HG03045 (cell line): Measurements from ENCODE around the gene ZNF107.
"Not testable (repeated sequence)": the region's sequence is repeated elsewhere in the genome, so short reads cannot be mapped to it uniquely, and the experiment has no call there.

Source experiments
- ATAC-seq: cut with Tn5 transposase; IDR thresholded peaks from one replicate; pipeline ENCODE4 v1.9.1; 2021; ENCODE audit warnings: mild to moderate bottlenecking, moderate library complexity; ENCODE audit not compliant: unreplicated experiment

ZNF107 gene

DNA sequence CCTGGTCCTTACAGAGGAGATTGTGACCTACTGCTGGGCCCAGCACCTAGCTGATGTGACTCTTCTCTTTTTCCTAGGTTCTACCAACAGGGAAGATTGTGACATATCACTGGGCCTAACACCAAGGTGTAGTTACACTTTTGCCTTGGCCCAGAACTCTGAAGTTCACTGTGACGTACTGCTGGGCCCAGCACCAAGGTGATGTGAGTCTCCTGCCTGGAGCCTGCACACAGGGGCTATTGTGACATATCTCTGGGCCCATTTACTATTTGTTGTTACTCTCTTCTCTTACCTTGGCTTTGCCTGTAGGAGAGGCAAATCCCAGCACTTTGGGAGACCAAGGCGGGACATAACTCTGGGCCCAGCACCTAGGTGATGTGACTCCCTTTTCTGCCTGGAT is 23.1 kb upstream of the ZNF107 start:
- ATAC-seq = no peak

DNA sequence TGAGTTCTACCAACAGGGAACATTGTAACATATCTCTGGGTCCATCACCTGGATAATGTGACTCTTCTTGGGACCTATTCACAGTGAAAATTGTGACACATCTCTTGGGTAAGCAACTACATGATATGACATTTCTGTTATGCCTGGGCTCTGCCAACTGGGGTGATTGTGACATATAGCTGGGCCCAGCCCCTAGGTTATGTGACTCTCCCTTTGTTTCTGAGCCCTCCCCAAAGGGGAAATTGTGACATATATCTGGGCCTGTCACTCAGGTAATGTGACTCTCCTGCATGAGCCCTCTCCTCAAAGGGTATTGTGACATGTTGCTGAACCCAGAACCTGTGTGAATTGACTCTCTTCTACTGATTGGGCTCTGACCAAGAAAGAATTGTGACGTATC is 22.4 kb upstream of the ZNF107 start:
- no peak for ATAC-seq

DNA sequence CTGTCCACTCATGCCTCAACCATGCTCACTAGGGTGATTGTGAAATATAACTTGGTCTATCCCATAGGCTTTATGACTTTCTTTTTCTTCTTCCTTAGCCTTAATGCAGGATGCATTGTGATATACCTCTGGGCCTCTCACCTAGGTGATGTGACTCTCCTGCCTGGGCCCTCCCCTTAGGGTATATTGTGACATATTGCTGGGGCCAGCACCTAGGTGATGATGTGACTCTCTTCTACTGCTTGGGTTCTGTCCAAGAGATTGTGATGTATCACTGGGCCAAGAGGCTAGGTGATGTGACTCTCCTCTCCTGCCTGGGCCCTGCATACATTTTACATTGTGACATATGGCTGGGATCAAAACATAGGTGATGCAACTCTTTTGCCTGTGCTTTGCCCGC is 14.7 kb upstream of the ZNF107 start:
- no peak for ATAC-seq

DNA sequence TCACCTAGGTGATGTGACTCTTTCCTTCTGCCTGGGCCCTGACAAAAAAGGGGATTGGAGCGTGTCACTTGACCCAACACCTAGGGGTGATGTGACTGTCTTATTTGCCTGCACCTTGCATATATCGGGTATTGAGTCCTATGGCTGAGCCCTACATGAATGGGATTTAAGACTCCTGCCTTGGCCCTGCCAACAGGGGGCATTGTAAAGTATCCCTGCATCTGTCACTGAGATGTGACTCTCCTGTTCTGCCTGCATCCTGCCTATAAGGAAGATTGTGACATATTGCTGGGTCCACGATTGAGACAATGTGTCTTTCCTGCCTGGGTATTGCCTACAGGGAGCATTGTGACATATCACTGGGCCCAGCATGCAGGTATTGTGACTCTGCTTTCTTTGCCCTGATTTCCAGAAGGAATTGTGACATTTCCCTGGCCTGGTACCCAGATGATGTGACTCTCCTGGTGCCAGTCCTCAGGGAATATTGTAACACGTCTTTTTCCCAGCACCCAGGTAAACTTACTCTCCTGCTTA is 14.2 kb upstream of the ZNF107 start:
- ATAC-seq = no peak

DNA sequence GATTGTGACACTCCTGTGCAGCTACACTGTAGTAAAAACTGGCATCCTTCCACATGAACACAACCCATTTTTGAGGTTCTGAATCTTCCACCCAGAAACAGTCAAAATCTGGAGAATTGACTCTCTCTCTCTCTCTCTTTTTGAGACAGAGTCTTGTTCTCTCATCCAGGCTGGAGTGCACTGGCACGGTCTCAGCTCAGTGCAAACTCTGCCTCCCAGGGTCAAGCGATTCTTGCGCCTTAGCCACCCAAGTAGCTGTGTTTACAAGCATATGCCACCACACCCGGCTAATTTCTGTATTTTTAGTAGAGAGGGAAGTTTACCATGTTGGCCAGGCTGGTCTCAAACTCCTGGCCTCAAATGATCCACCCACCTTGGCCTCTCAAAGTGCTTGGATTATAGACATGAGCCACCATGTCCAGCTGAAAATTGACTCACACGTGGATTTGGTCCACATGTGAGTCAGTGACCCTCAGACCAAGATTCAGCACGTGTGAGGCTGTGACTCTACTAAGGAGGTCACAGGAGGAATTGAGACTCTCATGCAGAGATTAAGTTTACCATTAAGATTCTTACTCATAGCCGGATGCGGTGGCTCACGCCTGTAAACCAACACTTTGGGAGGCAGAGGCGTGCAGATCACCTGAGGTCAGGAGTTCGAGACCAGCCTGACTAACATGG is 12.1 kb upstream of the ZNF107 start:
- ATAC-seq = no peak

DNA sequence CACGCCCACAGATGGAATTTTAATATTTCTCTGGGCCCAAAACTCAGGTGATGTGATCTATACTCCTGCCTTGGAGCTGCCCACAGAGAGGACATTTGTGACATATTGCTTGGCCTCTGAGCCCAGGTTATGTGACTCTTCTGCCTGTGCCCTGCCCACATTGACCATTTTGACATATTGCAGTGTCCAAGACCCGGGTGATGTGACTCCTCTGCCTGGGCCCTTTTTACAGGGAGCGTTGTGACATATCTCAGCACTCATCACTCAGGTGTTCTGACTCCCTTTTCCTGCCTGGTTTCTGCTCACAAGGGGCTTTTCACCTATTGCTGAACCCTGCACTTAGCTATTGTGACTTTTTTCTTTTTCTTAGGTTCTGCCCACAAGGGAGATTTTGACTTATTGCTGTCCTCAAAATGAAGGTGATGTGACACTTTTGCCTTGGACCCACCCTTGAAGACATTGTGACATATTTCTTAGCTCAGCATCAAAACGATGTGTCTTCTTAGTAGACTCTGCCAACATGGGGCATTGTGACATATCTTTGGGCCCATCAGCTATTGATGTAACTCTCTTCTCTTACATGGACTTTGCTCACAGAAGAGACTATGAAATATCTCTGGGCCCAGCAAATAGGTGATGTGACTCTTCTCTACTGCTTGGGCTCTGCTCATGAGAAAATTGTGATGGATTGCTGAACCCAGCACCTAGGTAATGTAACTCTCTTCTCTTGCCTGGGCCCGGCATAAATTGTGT is 11.0 kb upstream of the ZNF107 start:
- ATAC-seq = no peak

DNA sequence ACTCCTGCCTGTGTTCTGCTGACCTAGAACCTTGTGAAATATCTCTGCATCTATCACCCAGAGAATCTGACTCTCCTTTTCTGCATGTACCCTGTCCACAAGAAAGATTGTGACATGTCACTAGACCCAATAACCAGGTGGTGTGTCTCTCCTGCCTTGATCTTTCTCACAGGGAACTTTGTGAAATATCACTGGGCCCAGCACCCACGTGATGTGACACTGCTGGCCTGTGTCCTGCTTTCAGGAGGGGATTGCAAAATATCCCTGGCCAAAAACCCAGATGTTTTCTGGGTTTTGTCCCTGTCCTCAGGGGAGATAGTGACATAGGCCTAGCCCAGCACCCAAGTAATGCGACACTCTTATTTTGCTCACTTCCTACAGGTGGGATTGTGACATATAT is 10.1 kb upstream of the ZNF107 start:
- no peak for ATAC-seq

DNA sequence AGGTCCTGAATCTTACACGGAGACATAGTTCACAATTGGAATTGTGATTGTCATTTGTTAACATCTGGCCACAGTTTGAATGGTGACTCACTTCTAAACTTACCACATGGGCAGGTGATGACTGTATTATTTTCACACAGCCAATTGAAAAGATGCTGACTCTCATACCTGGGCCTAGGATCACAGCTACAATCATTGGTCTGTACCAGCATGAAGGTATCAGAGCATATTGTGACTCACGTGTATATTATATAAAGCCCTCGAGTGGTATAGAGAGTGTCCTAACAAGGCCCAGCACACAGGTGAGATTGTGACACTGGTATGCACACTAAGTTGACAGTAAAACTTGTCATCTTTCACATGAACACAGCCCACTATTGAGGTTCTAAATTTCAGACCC is 9.4 kb upstream of the ZNF107 start:
- ATAC-seq = no peak

DNA sequence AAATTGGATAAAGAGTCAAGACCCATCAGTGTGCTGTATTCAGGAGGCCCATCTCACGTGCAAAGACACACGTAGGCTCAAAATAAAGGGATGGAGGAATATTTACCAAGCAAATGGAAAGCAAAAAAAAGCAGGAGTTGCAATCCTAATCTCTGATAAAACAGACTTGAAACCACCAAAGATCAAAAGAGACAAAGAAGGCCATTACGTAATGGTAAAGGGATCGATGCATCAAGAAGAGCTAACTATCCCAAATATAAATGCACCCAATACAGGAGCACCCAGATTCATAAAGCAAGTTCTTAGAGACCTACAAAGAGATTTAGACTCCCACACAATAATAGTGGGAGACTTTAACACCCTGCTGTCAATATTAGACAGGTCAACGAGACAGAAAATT is 3.8 kb upstream of the ZNF107 start:
- ATAC-seq = not testable (repeated sequence)

DNA sequence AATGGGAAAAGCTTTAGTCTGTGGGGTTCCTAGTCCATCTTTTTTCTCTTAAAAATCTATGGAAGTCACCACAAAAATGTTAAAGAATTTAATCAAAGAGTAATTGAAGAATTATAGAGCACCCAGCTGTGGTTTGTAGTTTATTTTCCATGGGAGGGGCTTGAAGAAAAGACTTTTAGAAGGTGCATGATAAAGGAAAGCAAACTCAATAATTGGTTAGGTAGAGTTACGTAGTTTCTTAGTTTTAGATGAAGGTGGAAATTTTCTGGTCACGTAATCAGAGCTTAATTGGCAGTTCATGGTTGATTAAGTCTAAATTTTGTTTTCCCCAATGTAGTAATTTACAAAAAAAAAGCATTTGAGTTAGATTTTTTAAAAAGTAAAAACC is 724 bp downstream of the ZNF107 start:
- no peak for ATAC-seq

DNA sequence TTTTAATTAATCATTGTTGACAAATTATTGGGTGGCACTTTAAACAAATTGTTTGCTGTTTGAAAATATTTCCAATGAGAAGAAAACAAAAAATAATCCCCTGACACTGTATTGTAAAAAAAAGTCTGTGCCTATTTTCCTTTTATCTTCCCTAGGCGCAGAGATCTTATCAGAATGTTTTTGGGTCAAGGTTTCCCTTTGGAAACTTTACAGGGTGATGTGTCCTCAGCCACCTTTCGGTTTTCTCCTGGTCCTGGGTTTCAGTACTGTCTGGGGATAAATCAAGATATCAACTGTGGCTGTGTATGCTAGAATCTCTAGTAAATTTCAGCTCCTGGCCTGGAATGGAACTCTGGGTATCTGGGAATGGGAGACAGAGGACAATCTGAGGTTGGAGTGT is 1.4 kb downstream of the ZNF107 start:
- no peak for ATAC-seq

DNA sequence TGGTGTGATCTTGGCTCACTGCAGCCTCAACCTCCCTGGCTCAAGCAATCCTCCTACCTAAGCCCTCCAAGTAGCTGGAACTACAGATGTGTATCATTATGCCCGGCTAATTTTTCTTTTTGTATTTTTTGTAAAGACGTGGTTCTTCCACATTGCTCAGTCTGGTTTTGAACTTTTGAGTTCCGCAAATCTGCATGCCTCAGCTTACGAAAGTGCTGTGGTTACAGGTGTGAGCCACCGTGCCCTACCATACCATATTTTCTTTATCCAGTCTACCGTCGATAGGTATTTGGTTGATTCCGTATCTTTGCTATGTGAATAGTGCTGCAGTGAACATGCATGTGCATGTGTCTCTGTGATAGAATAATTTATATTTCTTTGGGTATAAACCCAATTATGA is 6.5 kb downstream of the ZNF107 start:
- no peak for ATAC-seq

DNA sequence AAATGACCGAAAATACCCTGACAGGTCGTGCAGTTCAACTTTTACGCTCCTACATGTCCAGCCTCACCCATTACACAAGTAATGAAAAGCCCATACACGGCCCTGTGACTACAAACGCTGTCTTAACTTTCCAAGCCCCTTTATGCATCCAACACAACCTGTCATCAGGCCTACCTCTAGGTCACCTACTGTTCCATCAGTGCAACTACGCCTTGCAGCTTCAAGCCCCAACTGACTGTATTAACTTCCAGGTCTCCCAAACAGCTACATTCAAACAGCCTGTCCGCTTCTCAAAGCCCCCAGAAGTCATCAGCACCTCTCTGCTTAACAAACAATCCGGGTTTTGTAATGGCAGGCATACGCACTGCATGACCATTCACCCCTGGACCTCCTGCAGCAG is 19.2 kb downstream of the ZNF107 start:
- ATAC-seq = no peak

DNA sequence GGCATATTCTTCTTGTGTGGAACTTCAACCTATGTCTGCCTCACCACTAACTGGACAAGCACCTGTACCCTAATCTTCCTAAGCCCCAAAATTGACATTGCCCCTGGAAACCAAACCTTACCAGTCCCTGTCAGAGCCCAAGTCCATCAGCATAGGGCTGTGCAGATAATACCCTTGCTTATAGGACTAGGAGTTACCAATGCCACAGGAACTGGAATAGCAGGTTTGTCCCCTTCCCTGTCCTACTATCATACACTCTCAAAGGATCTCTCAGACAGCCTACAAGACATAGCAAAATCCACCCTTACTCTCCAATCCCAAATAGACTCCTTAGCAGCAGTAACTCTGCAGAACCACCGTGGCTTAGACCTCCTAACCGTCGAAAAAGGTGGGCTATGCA is 19.8 kb downstream of the ZNF107 start:
- no peak for ATAC-seq

DNA sequence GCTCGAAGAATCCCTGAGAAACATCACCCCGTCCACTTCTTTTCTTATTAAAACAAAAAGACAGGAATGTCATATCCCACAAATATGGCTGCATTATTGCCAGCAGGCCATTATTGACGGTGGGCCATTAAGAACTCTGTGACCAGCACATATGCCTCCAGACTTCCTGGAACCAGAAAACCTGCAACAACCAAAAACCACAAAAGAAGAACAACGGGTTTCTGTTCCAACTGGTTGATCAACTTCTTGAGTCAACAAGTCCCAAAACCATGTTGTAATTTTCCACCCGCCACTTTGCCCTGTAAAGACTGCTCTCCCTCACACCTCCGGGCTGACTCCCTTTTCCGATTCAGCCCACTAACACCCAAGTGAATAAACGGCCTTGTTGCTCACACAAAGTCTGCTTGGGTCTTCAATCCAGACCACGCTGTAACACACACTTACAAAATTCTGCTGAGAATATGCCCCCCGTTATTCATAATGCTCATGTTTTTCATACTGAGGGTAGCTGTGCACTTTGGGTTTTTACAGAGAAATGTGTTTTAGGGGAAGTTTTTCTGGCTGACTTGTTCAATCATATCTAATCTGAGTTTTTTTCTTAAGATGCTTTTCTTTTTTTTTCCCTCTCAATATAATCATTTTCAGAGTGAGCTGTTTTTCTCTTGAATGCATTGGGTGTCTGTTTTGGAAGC is 20.7 kb downstream of the ZNF107 start:
- no peak for ATAC-seq

DNA sequence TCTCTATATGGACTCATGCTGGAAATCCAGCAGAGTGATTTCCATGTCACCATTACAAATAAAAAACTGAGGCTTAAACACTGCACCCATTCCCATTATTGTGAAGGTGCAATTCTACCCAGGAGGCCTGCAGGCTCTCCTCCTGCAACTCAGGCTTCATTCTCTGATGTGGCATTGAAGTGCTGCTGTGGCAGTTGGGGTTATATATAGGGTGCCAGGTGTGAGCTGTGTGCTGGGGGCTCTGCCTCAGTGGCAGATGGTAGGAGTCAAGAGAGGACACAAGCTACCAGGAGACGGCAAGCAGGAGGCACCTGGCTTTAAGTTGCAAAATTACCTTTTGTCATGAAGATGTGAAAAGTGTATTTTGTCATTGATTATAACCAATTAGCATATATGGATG is 21.3 kb downstream of the ZNF107 start:
- ATAC-seq = no peak

DNA sequence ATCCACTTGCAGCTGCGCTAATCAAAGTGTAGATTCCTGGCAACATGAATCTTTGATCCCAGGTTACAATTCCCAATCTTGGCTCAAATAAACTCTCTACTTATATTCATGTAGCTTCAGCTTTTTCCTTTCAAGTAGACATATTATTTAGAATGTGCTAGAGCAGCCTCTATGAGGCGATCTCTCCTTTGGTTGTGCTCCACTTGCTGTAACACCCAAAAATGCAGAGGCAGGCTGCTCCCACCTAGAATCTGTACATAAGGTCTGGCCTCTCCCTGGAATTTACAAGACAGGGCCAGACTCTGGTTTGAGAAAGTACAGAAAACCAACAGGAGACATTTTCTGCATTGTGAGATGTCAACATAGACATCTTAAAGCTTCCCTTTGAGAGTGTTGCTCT is 23.1 kb downstream of the ZNF107 start:
- ATAC-seq = no peak

DNA sequence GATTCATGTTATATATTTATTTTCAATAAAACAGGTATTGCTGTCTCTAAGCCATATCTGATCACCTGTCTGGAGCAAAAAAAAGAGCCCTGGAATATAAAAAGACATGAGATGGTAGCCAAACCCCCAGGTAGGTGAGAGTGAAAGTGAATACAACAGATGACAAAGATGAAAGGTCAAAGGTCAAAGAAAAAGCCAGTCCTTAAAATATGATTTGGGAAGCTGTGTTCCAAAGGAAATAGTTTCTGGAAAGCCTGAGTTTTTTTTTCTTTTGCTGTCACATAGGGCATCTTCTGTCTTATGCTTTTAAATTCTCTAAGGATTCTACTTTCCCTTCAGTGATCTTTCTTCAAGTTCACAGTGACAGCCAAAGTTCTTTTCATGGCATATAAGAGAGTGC is 25.9 kb downstream of the ZNF107 start:
- ATAC-seq = no peak

DNA sequence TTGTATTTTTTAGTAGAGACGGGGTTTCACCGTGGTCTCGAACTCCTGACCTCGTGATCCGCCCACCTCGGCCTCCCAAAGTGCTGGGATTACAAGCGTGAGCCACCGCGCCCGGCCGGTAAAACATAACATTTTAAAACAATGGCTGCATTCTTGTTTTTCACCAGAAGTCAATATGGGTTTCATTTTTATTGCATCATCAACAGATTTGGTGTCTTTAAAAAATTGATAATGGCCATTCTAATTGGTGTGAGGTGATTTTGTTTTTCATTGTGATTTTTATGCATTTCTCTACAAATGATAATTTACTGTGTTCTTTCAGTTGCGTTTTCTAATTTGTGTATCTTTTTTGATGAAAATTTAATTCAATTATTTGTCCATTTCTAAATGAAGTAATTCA is 31.9 kb downstream of the ZNF107 start:
- not testable (repeated sequence) for ATAC-seq

DNA sequence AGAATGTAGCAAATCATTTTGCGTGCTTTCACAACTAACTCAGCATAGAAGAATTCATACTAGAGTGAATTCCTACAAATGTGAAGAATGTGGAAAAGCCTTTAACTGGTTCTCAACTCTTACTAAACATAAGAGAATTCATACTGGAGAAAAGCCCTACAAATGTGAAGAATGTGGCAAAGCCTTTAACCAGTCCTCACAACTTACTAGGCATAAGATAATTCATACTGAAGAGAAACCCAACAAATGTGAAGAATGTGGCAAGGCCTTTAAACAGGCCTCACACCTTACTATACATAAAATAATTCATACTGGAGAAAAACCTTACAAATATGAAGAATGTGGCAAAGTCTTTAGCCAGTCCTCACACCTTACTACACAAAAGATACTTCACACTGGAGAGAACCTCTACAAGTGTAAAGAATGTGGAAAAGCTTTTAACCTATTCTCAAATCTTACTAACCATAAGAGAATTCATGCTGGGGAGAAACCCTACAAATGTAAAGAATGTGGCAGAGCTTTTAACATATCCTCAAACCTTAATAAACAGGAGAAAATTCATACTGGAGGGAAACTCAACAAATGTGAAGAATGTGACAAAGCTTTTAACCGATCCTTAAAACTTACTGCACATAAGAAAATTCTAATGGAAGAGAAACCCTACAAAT is 40.8 kb downstream of the ZNF107 start:
- ATAC-seq = no peak

DNA sequence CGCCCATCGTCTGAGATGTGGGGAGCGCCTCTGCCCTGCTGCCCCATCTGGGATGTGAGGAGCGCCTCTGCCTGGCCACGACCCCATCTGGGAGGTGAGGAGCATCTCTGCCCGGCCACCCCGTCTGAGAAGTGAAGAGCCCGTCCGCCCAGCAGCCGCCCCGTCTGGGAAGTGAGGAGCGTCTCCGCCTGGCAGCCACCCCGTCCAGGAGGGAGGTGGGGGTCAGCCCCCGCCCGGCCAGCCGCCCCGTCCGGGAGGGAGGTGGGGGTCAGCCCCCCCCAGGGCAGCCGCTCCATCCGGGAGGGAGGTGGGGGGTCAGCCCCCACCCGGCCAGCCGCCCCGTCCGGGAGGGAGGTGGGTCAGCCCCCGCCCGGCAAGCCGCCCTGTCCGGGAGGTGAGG is 52.0 kb downstream of the ZNF107 start:
- ATAC-seq = not testable (repeated sequence)
